ENCODE results near the gene KRTAP2-4.
"Not testable (repeated sequence)": the region's sequence is repeated elsewhere in the genome, so short reads cannot be mapped to it uniquely, and the experiment has no call there.

GRCh38 chr17:41084100-41084856, 18.6 kb upstream of the KRTAP2-4 start, which contains the start of gene KRTAP4-7:
- TF ChIP-seq CTCF (IDR thresholded peaks at IDR 0.05); SIN3A (IDR thresholded peaks at IDR 0.05; ENCODE audit: borderline replicate concordance, insufficient read depth, low read depth, low read length): not testable (repeated sequence)
